SK-N-MC (cell line): ENCODE results near the gene RNASEL.
A peak's percentile ranks its signal among the peaks of the same experiment; 100 is the strongest.

Experiments
- EZH2 ChIP-seq: fragments of 200-600 bp; sonication (generic); IDR thresholded peaks from one replicate; pipeline ENCODE4 v1.6.1; 2017; ENCODE audit warnings: antibody characterized with exemption
- FOXP2 ChIP-seq: optimal IDR thresholded peaks from 2 replicates; pipeline ENCODE3; 2011; ENCODE audit warnings: mild to moderate bottlenecking, moderate library complexity; ENCODE audit not compliant: insufficient read depth; ENCODE audit errors: extremely low read length, control extremely low read depth
- POLR2AphosphoS5 ChIP-seq: IDR thresholded peaks from 2 replicates; pipeline ENCODE4 v1.6.1; 2012; ENCODE audit warnings: mild to moderate bottlenecking, low read depth, low read length, borderline replicate concordance

DNA sequence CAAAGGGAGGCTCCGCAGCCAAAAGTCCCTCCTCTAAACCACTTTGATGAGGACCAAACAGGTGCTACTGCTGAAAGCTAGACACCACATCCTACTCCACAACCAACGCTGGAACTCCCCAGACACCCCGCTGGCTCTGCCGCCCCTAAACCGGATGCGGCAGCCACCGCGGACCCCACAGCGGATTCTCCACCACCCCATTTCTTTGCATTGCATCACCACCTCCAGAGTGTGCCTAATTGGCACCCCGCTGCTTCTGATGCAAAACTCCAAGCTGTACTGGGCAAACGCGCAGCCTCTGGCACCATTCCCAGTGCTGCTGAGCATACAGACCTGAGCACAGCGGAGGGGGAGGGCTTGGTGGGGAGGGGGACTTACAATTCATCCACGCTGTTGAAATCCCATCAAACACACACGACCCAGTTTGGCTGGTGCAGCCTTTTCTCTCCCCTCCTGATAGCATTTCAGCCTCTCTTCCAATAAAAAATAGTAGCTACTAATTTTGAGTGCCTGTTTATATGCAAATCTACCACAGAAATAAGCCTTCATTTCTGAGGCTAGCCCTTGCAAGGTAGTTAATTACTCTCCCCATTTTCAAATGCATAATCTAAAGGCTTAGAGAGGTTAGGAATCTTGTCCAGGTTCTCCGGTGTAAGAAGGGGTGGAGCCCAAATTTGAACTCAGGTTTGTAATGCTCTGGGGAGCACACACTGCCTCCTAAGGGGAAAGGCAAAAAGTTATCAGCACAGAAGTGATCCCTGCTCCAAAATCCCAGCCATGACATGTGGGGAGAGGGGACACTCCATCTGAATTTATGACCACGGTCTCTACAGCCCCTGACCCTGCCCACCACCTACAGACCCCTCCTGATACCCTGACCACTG, 27.3 kb upstream of the RNASEL start:
- TF ChIP-seq FOXP2 (peak; percentile 99), POLR2AphosphoS5 (peak; percentile 83), EZH2 (no peak)
